NT2/D1 (cell line): ENCODE data around the gene KRTAP10-12.

Source experiments
- SUZ12 ChIP-seq: IDR thresholded peaks from 2 replicates; pipeline ENCODE4 v1.6.1; 2011; ENCODE audit not compliant: insufficient read length, insufficient read depth; ENCODE audit errors: extremely low read depth
- YY1 ChIP-seq: IDR thresholded peaks from 2 replicates; pipeline ENCODE4 v1.6.1; 2011; ENCODE audit not compliant: insufficient read length, insufficient read depth
- ZNF274 ChIP-seq: IDR thresholded peaks from 2 replicates; pipeline ENCODE4 v1.6.1; 2011; ENCODE audit warnings: mild to moderate bottlenecking, low read depth, low read length

- TF ChIP-seq ZNF274 (no peak), YY1 (no peak), SUZ12 (no peak)
Measured at GRCh38 chr21:44736291-44737004, 39.5 kb downstream of the KRTAP10-12 start.
